Panc1 (cell line): ENCODE measurements around the gene FKBP14. TPM values are rescaled to one million over a fixed set of nuclear protein-coding genes. Genes with fewer than 3 reads are reported as not detected.

Experiments
- ATAC-seq: fragments of 200-7000 bp; cut with Tn5 transposase; 2 replicates; pipeline ENCODE4 v1.9.1; 2020; ENCODE audit warnings: mild to moderate bottlenecking, moderate library complexity
- BruUV-seq: library from RNA; stranded (reverse); fragments of 400-500 nt; replicated peaks from 2 replicates; lab custom pipeline; 2021; lab: Mats Ljungman, UMichigan
- CTCF ChIA-PET: fragments of 300-600 bp; sonication (Branson Sonifier 250); formaldehyde crosslinking; loops from one replicate; lab custom pipeline; 2022; ENCODE audit warnings: antibody characterized with exemption; lab: Charles Lee
- POLR2A ChIA-PET: fragments of 300-600 bp; sonication (Branson Sonifier 250); formaldehyde crosslinking; loops from one replicate; lab custom pipeline; 2022; ENCODE audit warnings: antibody characterized with exemption; lab: Charles Lee
- DNase-seq: peaks from one replicate; pipeline ENCODE4 v3.0.0-alpha.2; 2010; ENCODE audit warnings: low read depth, low spot score
- H3K27ac ChIP-seq: 2 replicates; pipeline ENCODE4 v1.5.1; 2011; ENCODE audit warnings: mild to moderate bottlenecking, low read length, inconsistent platforms
- H3K27me3 ChIP-seq: fragments of 200-500 bp; sonication (Bioruptor generic); 2 replicates; pipeline ENCODE4 v1.6.0; 2014; ENCODE audit warnings: low read length, inconsistent platforms; ENCODE audit not compliant: control insufficient read depth, insufficient read depth
- H3K36me3 ChIP-seq: fragments of 200-500 bp; sonication (Bioruptor generic); 2 replicates; pipeline ENCODE4 v1.5.1; 2014; ENCODE audit warnings: inconsistent platforms, mild to moderate bottlenecking, low read length, moderate library complexity; ENCODE audit not compliant: control insufficient read depth, insufficient read depth
- H3K4me1 ChIP-seq: 2 replicates; pipeline ENCODE4 v1.5.1; 2011; ENCODE audit warnings: inconsistent platforms, mild to moderate bottlenecking, low read length, moderate library complexity; ENCODE audit not compliant: control insufficient read depth, insufficient read depth
- H3K4me3 ChIP-seq, 2 experiments: 2 replicates each; pipeline ENCODE4 v1.5.1; 2011 to 2012; ENCODE audit warnings: low read depth in 2 of 2, low read length in 2 of 2, mild to moderate bottlenecking in 2 of 2, inconsistent platforms in 1 of 2, moderate library complexity in 1 of 2
- H3K9me3 ChIP-seq: fragments of 200-500 bp; sonication (Bioruptor generic); 2 replicates; pipeline ENCODE4 v1.5.1; 2014; ENCODE audit warnings: low read depth, mild to moderate bottlenecking, inconsistent platforms, low read length, moderate library complexity; ENCODE audit not compliant: control insufficient read depth, insufficient read depth
- CTCF ChIP-seq: fragments of 450-650 bp; IDR thresholded peaks from 2 replicates; pipeline ENCODE4 v1.5.1; 2017; ENCODE audit warnings: mild to moderate bottlenecking
- POLR2AphosphoS5 ChIP-seq: IDR thresholded peaks from 2 replicates; pipeline ENCODE4 v1.6.1; 2012; ENCODE audit warnings: mild to moderate bottlenecking, low read depth, low read length, moderate library complexity
- REST ChIP-seq, 2 experiments: IDR thresholded peaks; 2 replicates each; pipeline ENCODE4 v1.6.1; 2011 to 2012; ENCODE audit warnings: low read depth in 2 of 2, control low read depth in 1 of 2, low read length in 1 of 2, mild to moderate bottlenecking in 1 of 2, moderate library complexity in 1 of 2; ENCODE audit not compliant: insufficient read depth in 1 of 2
- SIN3A ChIP-seq: IDR thresholded peaks from 2 replicates; pipeline ENCODE4 v1.6.1; 2012; ENCODE audit warnings: low read depth, mild to moderate bottlenecking, low read length, moderate library complexity, borderline replicate concordance; ENCODE audit not compliant: insufficient read depth
- TCF7L2 ChIP-seq: IDR thresholded peaks from 2 replicates; pipeline ENCODE4 v1.6.1; 2011; ENCODE audit warnings: mild to moderate bottlenecking, low read depth, low read length, inconsistent platforms
- in situ Hi-C: cut with HindIII; loops from 2 replicates; pipeline ENCODE4 v1.10.0; 2016; ENCODE audit warnings: low sequenced_read_pairs, low pct_unique_long_range_greater_than_20kb
- intact Hi-C: fragments of 100-400 bp; cut with micrococcal nuclease; formaldehyde crosslinking; loops from one replicate; pipeline ENCODE4 v1.10.0; 2022; ENCODE audit not compliant: unreplicated experiment
- total RNA-seq: library from RNA; stranded (reverse); gene quantifications from one replicate; pipeline ENCODE4 v1.2.1, GENCODE V29; 2021; ENCODE audit not compliant: unreplicated experiment

Gene FKBP14
- total RNA-seq, 1 experiment from 2014 or later = 36.0 TPM

GRCh38 chr7:30047124-30047523 is 20.6 kb upstream of the FKBP14 start:
- DNase-seq (no peak), ATAC-seq (no peak)
- Histone ChIP-seq H3K27ac (no peak overlapping the region), H3K27me3 (no peaks in the 10 kb centered on the region), H3K4me3 (no peak overlapping the region), H3K9me3 (no peaks in the 10 kb centered on the region), H3K36me3 (no peaks in the 10 kb centered on the region; the same call in 1 of the 2 replicates), H3K4me1 (no peaks in the 10 kb centered on the region)
- intact Hi-C loops (no loop called here), in situ Hi-C loops (no loop called here)
- ChIA-PET POLR2A (interaction anchor here (0.7 kb wide), 1 partner anchor 67 kb away, joined by 3 read pairs; no protein-coding TSS in a partner anchor), CTCF (no interaction called here)
- BruUV-seq = no TSS peak
- TF ChIP-seq SIN3A (no peak), TCF7L2 (no peak), REST (IDR thresholded peaks at IDR 0.05; ENCODE audit: insufficient read depth in 1 of 2, low read depth in 2 of 2, low read length in 1 of 2) (no peak), CTCF (no peak), POLR2AphosphoS5 (no peak)

- ChIA-PET CTCF (no interaction called here), POLR2A (no interaction called here)
- Histone ChIP-seq H3K27me3 (no peaks in the 10 kb centered on the region), H3K4me3 (no peak overlapping the region), H3K4me1 (no peaks in the 10 kb centered on the region), H3K27ac (no peak overlapping the region), H3K9me3 (no peaks in the 10 kb centered on the region), H3K36me3 (no peaks in the 10 kb centered on the region; the same call in 1 of the 2 replicates)
- no peak for ATAC-seq
- no TSS peak for BruUV-seq
- intact Hi-C loops (no loop called here), in situ Hi-C loops (no loop called here)
- TF ChIP-seq POLR2AphosphoS5 = no peak
- no peak for TF ChIP-seq TCF7L2
- TF ChIP-seq CTCF = no peak
- TF ChIP-seq REST (IDR thresholded peaks at IDR 0.05; ENCODE audit: insufficient read depth in 1 of 2, low read depth in 2 of 2, low read length in 1 of 2) = no peak
- TF ChIP-seq SIN3A = no peak
- DNase-seq = no peak
Observed at GRCh38 chr7:30046127-30046770, 19.7 kb upstream of the FKBP14 start.
